Adrenal gland (tissue), 5 donors: Measurements from ENCODE around the gene KIAA1671.

ENCODE experiments used
- CTCF ChIP-seq, 6 experiments: fragments of 450-650 bp in 4 of 6; fragments of 200-600 bp in 2 of 6; sonication (generic) in 1 of 6; IDR thresholded peaks; 1 replicate in 5 of 6; 2 replicates in 1 of 6; pipeline versions ENCODE4 v1.5.1 to v1.8.0; 2016 to 2021; ENCODE audit warnings: antibody characterized with exemption in 6 of 6, mild to moderate bottlenecking in 2 of 6, moderate library complexity in 1 of 6
- POLR2A ChIP-seq, 2 donors: fragments of 450-650 bp; IDR thresholded peaks; one replicate each; pipeline ENCODE4 v1.6.1; 2017; ENCODE audit warnings: antibody characterized with exemption in 2 of 2, mild to moderate bottlenecking in 2 of 2, moderate library complexity in 1 of 2
- donor health status: DM: no; HTN: no; CAD: no.

DNA sequence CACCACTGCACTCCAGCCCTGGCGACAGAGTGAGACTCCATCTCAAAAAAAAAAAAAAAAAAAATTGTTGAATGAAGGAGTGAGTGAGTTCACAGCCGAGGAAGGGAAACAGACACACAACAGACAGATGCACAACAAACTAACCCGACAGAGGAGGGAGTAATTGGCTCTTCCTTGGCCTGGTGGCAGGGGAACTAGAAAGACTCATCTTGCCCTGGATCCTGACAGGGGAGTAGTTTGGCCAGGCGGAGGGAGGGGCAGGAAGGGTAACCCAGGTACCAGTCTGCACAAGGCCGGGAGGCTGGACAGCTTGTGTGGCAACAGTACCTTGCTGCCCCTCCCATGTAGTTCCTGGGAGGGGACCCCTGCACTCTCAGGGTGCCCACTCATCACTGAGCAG, 106.9 kb downstream of the KIAA1671 start:
- no peak for TF ChIP-seq CTCF (IDR thresholded peaks at IDR 0.05)
- no peak for TF ChIP-seq POLR2A (IDR thresholded peaks at IDR 0.05)
